ENCODE measurements around the gene KHDC3L.
"Not testable (repeated sequence)": the region's sequence is repeated elsewhere in the genome, so short reads cannot be mapped to it uniquely, and the experiment has no call there.

The KHDC3L gene

DNA sequence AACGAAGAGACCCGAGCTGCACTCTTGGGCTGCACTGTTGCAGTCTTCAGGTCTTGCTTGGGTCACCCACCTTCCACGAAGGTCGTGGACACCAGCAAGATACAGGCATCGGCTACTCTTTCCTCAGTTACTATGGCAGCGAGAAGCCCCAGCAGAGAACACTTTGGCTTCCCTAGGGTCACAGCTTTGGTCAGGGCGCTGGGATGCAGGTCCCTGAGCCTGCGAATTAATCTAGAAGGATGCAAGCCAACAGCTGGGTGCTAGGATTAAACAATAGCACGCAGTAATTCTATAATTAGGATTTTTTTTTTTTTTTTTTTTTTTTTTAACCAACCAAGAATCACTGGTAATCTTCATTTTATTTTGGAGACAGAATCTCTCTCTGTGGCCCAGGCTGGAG is 2.1 kb downstream of the KHDC3L start:
- no peak for DNase-seq (ENCODE audit: insufficient read length, low spot score)
- TF ChIP-seq POLR2AphosphoS5 (IDR thresholded peaks at IDR 0.05; ENCODE audit: low read depth, low read length): no peak
- no peak for TF ChIP-seq POLR2A (IDR thresholded peaks at IDR 0.05; ENCODE audit: low read depth, low read length)
- TF ChIP-seq TAF1 (IDR thresholded peaks at IDR 0.05; ENCODE audit: low read depth, low read length): no peak
- no peak for TF ChIP-seq PAX5 (IDR thresholded peaks at IDR 0.05; ENCODE audit: insufficient read depth, low read length, severe bottlenecking)
- no peak for TF ChIP-seq POU2F2 (IDR thresholded peaks at IDR 0.05; ENCODE audit: low read depth, low read length)
- FAIRE-seq: no peak

- FAIRE-seq (no peak), DNase-seq (ENCODE audit: insufficient read length, low spot score) (no peak)
- no peak for TF ChIP-seq POLR2A (IDR thresholded peaks at IDR 0.05; ENCODE audit: low read depth, low read length)
- TF ChIP-seq PAX5 (IDR thresholded peaks at IDR 0.05; ENCODE audit: insufficient read depth, low read length, severe bottlenecking): no peak
- TF ChIP-seq POU2F2 (IDR thresholded peaks at IDR 0.05; ENCODE audit: low read depth, low read length): no peak
- TF ChIP-seq POLR2AphosphoS5 (IDR thresholded peaks at IDR 0.05; ENCODE audit: low read depth, low read length): no peak
- no peak for TF ChIP-seq SPI1 (IDR thresholded peaks at IDR 0.05; ENCODE audit: low read depth, low read length)
- no peak for TF ChIP-seq TAF1 (IDR thresholded peaks at IDR 0.05; ENCODE audit: low read depth, low read length)
Observed at GRCh38 chr6:73367761-73368355, 5.4 kb downstream of the KHDC3L start.

GRCh38 chr6:73368675-73369074 is 6.2 kb downstream of the KHDC3L start:
- TF ChIP-seq SPI1 (IDR thresholded peaks at IDR 0.05; ENCODE audit: low read depth, low read length): no peak
- TF ChIP-seq POLR2A (IDR thresholded peaks at IDR 0.05; ENCODE audit: low read depth, low read length): no peak
- TF ChIP-seq POLR2AphosphoS5 (IDR thresholded peaks at IDR 0.05; ENCODE audit: low read depth, low read length): no peak
- no peak for TF ChIP-seq POU2F2 (IDR thresholded peaks at IDR 0.05; ENCODE audit: low read depth, low read length)
- TF ChIP-seq TAF1 (IDR thresholded peaks at IDR 0.05; ENCODE audit: low read depth, low read length): no peak
- no peak for TF ChIP-seq PAX5 (IDR thresholded peaks at IDR 0.05; ENCODE audit: insufficient read depth, low read length, severe bottlenecking)
- FAIRE-seq: no peak
- DNase-seq (ENCODE audit: insufficient read length, low spot score): no peak

GRCh38 chr6:73369157-73369556 is 6.7 kb downstream of the KHDC3L start:
- TF ChIP-seq TAF1 (IDR thresholded peaks at IDR 0.05; ENCODE audit: low read depth, low read length) (no peak), PAX5 (IDR thresholded peaks at IDR 0.05; ENCODE audit: insufficient read depth, low read length, severe bottlenecking) (no peak), SPI1 (IDR thresholded peaks at IDR 0.05; ENCODE audit: low read depth, low read length) (no peak), POU2F2 (IDR thresholded peaks at IDR 0.05; ENCODE audit: low read depth, low read length) (no peak), POLR2AphosphoS5 (IDR thresholded peaks at IDR 0.05; ENCODE audit: low read depth, low read length) (no peak), POLR2A (IDR thresholded peaks at IDR 0.05; ENCODE audit: low read depth, low read length) (no peak)
- DNase-seq (ENCODE audit: insufficient read length, low spot score) (no peak), FAIRE-seq (no peak)

DNA sequence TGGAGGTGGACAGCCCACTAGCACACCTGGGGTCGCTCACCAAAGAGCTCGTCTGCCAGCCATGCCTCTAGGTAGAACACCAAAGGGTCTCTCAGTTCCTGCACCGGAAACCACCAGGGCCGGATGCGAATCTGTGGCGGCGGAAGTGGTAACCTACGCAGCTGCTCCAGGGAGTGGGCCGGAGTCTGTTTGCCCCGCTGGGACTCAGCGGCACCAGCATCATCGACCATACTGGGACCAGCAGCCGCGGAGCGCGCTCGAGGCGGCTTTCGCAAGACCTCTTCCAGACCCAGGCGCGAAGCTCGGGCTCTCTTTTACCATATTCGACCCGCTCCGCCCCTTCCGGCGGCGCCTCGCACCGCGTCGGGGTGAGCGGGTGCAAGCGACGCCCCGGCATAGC is 7.1 kb downstream of the KHDC3L start, which contains the start of gene OOEP:
Gene OOEP, minus strand, starts transcription at position 335 of the 400 bp plus-strand sequence. Its CDS starts 105 bp downstream, at position 230.
- FAIRE-seq (no peak), DNase-seq (ENCODE audit: insufficient read length, low spot score) (no peak)
- TF ChIP-seq POLR2A (IDR thresholded peaks at IDR 0.05; ENCODE audit: low read depth, low read length): no peak
- no peak for TF ChIP-seq TAF1 (IDR thresholded peaks at IDR 0.05; ENCODE audit: low read depth, low read length)
- no peak for TF ChIP-seq SPI1 (IDR thresholded peaks at IDR 0.05; ENCODE audit: low read depth, low read length)
- no peak for TF ChIP-seq POLR2AphosphoS5 (IDR thresholded peaks at IDR 0.05; ENCODE audit: low read depth, low read length)
- TF ChIP-seq POU2F2 (IDR thresholded peaks at IDR 0.05; ENCODE audit: low read depth, low read length): no peak
- no peak for TF ChIP-seq PAX5 (IDR thresholded peaks at IDR 0.05; ENCODE audit: insufficient read depth, low read length, severe bottlenecking)

DNA sequence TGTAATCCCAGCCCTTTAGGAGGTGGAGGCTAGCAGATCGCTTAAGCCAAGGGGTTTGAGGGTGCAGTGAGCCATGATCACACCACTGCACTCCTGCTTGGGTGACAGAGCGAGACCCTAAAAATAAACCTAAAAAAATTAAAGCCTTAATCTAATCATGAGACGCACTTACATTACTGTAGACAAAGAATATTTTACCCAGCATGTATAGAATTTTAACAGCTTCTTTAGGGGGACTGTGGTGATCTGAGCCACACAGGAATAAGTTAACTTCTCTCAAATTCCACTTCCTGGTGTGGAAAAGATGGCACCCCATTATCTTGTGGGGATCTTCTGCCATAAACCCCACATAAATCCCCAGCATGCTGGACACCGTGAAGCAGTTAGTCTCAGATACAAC is 9.5 kb downstream of the KHDC3L start:
- FAIRE-seq (no peak), DNase-seq (ENCODE audit: insufficient read length, low spot score) (no peak)
- TF ChIP-seq TAF1 (IDR thresholded peaks at IDR 0.05; ENCODE audit: low read depth, low read length) (no peak), POU2F2 (IDR thresholded peaks at IDR 0.05; ENCODE audit: low read depth, low read length) (no peak)

GRCh38 chr6:73372516-73372915 is 10.1 kb downstream of the KHDC3L start:
- TF ChIP-seq POU2F2 (IDR thresholded peaks at IDR 0.05; ENCODE audit: low read depth, low read length) (no peak), PAX5 (IDR thresholded peaks at IDR 0.05; ENCODE audit: insufficient read depth, low read length, severe bottlenecking) (no peak), POLR2AphosphoS5 (IDR thresholded peaks at IDR 0.05; ENCODE audit: low read depth, low read length) (no peak), TAF1 (IDR thresholded peaks at IDR 0.05; ENCODE audit: low read depth, low read length) (no peak), POLR2A (IDR thresholded peaks at IDR 0.05; ENCODE audit: low read depth, low read length) (no peak), SPI1 (IDR thresholded peaks at IDR 0.05; ENCODE audit: low read depth, low read length) (no peak)
- DNase-seq (ENCODE audit: insufficient read length, low spot score) (no peak), FAIRE-seq (no peak)

GRCh38 chr6:73375216-73375615 is 12.8 kb downstream of the KHDC3L start:
- TF ChIP-seq PAX5 (IDR thresholded peaks at IDR 0.05; ENCODE audit: insufficient read depth, low read length, severe bottlenecking) (no peak), POU2F2 (IDR thresholded peaks at IDR 0.05; ENCODE audit: low read depth, low read length) (no peak), POLR2A (IDR thresholded peaks at IDR 0.05; ENCODE audit: low read depth, low read length) (no peak)
- FAIRE-seq: no peak
- DNase-seq (ENCODE audit: insufficient read length, low spot score): no peak

DNA sequence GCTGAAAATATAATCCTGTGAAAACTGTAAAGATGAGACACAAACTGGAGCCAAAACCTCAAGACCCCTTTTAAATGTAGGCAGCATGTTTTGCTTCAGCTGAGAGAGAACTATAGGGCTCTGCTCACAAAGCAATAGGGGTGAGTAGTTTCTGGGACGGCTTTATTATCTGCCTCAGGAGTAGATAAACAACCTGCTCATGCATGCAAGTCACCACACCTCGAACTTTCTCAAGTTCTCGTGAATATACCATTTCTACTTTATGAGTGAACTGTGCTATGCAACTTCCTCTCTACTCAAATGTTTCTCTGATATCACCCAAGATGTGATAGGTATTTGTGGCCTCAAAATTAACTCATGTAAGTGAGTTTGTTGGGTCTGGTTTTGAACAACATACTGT is 14.8 kb downstream of the KHDC3L start:
- DNase-seq (ENCODE audit: insufficient read length, low spot score) (no peak), FAIRE-seq (peak; percentile 9)
- no peak for TF ChIP-seq POLR2AphosphoS5 (IDR thresholded peaks at IDR 0.05; ENCODE audit: low read depth, low read length)
- no peak for TF ChIP-seq POU2F2 (IDR thresholded peaks at IDR 0.05; ENCODE audit: low read depth, low read length)
- TF ChIP-seq PAX5 (IDR thresholded peaks at IDR 0.05; ENCODE audit: insufficient read depth, low read length, severe bottlenecking): no peak
- TF ChIP-seq TAF1 (IDR thresholded peaks at IDR 0.05; ENCODE audit: low read depth, low read length): no peak
- TF ChIP-seq SPI1 (IDR thresholded peaks at IDR 0.05; ENCODE audit: low read depth, low read length): no peak; the same call in 1 of the 2 replicates
- no peak for TF ChIP-seq POLR2A (IDR thresholded peaks at IDR 0.05; ENCODE audit: low read depth, low read length)

DNA sequence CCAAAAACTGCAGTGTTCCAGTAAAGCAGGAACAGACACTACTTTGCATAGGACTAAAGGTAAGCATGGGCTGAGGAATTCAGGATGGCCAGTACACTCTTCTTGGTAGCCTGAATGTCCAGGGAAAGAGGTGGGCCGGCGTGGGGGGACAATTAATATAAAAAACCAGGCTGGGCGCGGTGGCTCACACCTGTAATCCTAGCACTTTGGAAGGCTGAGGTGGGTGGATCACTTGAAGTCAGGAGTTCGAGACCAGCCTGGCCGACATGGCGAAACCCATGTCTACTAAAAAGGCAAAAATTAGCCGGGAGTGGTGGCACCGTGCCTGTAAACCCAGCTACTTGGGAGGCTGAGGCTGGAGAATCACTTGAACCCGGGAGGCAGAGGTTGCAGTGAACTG is 19.1 kb downstream of the KHDC3L start:
- not testable (repeated sequence) for DNase-seq (ENCODE audit: insufficient read length, low spot score); FAIRE-seq

Measured in GM12891 (cell line).